Measurements from ENCODE around the gene NEXN.
"Not testable (repeated sequence)": the region's sequence is repeated elsewhere in the genome, so short reads cannot be mapped to it uniquely, and the experiment has no call there.

Gene NEXN

GRCh38 chr1:77958391-77958790 is 70.0 kb downstream of the NEXN start:
- DNase-seq (ENCODE audit: low read depth in 1 of 2, low spot score in 1 of 2), result no peak

GRCh38 chr1:77958850-77959249 is 70.4 kb downstream of the NEXN start:
- DNase-seq (ENCODE audit: low read depth in 1 of 2, low spot score in 1 of 2), result no peak

- DNase-seq (ENCODE audit: low read depth in 1 of 2, low spot score in 1 of 2), result no peak
Observed at GRCh38 chr1:77961392-77961791, 73.0 kb downstream of the NEXN start.

- DNase-seq (ENCODE audit: low read depth in 1 of 2, low spot score in 1 of 2), result no peak
Observed at GRCh38 chr1:77966291-77966690, 77.9 kb downstream of the NEXN start.

DNA sequence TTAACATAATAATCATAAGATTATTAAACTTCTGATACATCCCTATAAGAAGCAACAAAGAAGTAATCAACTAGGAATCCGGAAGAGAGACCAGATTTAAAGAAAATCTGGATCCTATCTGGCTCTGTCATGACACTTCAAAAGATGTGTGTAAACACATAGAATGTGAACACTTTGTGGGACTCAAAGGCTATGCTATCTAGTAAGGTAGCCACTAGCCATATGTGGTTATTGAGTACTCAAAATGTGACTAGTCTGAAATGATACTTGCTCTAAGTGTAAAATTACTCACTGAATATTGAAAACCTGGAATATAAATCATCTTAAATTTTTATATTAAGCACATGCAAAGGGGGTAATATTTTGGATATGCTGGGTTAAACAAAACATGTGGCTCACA is 81.8 kb downstream of the NEXN start:
- DNase-seq (ENCODE audit: low read depth in 1 of 2, low spot score in 1 of 2), result no peak

- no peak for DNase-seq (ENCODE audit: low read depth in 1 of 2, low spot score in 1 of 2)
Observed at GRCh38 chr1:77972080-77972479, 83.7 kb downstream of the NEXN start.

DNA sequence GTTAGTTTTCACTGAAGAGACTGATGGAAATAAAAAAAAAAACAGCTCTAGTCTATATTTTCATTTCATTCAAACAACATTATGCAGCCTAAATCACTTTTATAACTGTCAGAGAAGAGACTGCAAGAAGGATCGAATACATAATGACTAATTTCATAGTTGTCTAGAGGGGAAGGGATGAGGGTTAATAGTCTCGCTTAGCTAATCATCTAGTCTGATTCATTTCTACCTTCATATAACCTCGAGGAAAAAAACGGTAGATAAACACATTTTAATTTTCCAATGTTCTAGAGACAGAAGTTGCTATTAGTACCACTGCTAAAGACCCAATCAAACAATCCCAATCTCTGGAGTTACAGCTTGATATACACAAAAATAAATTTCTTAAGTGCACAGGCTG is 87.0 kb downstream of the NEXN start:
- no peak for DNase-seq (ENCODE audit: low read depth in 1 of 2, low spot score in 1 of 2)

DNA sequence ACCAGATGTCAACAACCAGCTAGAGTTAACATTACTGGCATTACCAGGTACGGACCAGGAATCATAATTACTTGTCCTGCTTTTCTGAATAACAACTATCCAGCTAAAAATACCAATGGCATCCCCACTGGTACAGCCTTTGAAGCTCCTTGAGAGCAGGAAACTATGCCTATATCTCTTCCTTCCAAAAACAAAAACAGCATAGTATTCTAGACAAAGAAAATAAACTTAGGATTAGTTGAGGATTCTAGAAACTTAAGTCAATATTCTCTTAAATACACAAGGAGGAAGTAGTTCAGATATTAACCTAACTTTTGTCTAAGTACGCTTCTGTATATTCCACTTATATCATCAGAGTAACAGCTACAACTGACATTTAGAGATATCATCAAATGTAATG is 87.5 kb downstream of the NEXN start:
- DNase-seq (ENCODE audit: low read depth in 1 of 2, low spot score in 1 of 2), result no peak

GRCh38 chr1:77976433-77977076 is 88.1 kb downstream of the NEXN start:
- DNase-seq (ENCODE audit: low read depth in 1 of 2, low spot score in 1 of 2), result no peak

- DNase-seq (ENCODE audit: low read depth in 1 of 2, low spot score in 1 of 2), result no peak
Observed at GRCh38 chr1:77977989-77978292, 89.5 kb downstream of the NEXN start.

DNA sequence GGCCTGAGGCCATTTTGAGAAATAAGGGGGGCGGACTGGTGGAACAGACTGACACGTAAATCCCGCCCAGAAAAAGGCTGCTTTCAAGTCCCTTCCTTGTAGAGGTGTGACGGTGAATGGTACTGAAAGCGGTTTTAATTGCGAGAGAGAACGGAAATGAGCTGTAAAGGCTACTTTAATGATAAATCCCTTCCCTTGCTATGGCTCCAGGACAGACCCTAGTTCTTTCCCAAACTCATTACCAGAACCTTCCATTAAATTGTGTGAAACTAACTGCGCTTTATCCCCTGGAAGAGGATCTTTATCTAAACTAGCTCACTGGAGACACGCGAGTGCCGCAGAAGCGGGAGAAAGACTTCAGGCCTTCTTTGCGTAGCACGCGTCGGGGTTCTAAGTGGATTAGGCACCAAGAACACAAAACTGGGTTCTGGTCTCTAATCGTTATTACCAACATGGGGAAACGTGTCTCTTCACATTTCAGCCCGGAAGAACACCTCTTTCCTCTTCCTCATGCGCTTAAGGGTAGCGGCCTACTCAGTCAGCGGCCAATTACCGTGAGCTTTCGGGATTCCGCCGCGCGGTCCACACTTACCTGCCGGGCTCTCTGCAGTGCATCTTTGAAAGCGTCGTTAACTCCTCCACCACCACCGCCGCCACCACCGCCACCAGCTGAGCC is 90.0 kb downstream of the NEXN start:
- peak; percentile 21 to 86 for DNase-seq (ENCODE audit: low read depth in 1 of 2, low spot score in 1 of 2)

DNA sequence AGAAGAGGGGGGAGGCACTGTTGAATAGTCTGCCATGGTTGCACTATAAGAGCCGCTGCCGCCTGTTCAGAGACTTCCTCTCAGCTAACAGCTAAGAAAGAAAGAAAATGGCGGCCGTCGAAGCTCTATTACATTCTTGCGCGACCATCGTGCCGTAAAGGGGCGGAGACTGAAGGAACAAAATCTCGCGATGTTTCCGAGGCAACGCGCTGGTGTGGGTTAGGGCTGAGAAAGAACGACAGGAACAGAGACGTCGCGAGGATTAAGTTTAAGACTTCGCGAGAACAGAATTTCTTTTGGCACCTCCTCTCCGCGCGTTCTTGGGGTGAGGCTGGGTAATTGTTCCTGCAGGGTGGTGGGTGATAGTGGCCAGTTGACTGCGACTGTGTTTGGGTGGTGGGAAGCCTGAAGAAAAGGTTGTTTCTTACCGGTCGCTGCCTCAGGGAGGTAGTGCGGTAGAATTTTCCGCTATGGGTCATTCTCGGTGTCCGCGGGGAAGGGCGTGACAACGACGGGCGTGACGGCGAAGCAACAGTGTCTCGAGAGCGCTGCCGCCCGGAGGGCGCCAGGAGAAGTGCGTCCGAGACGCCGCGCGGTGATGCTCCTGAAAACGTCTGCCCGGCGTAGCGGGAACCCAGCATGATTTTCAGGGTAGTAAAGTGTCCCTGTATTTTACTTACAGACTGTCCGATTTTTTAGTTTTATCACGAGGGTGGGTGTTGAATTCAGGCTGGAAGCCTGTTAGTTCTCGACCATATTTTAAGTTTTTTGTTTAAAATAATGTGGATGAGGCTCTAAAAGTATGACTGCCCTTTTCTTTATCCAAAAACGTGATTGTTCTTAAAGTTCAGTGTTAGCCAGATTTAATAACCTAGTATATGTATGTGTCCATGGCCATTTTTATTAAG is 90.8 kb downstream of the NEXN start, which contains the start of gene FUBP1:
Gene FUBP1 (minus strand): TSS at position 104 of the 908 bp plus-strand sequence. CDS start 68 bp downstream, at position 36.
- peak; percentile 82 to 98 for DNase-seq (ENCODE audit: low read depth in 1 of 2, low spot score in 1 of 2)

GRCh38 chr1:77983352-77983996 is 95.0 kb downstream of the NEXN start:
- not testable (repeated sequence) for DNase-seq (ENCODE audit: low read depth in 1 of 2, low spot score in 1 of 2)

GRCh38 chr1:77983997-77984355 is 95.6 kb downstream of the NEXN start:
- no peak for DNase-seq (ENCODE audit: low read depth in 1 of 2, low spot score in 1 of 2)

DNA sequence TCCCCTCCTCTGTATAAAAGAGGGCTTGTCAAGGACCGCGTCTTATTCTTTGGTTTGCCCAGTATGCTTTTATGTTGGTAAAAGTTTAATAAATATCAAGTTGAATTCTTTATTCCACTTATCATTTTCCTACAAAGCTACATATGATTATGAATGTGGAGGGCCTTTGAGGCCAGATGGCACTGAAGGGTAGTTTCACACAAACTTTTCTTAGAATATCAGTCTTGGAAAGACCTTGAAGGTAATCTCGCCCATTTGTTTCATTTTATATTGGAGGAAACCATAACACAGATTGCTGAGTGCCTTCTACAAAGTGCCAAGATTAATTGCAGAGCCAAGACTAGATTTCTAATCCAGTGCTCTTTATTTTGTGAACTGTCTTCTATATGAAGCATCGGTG is 96.2 kb downstream of the NEXN start:
- no peak for DNase-seq (ENCODE audit: low read depth in 1 of 2, low spot score in 1 of 2)

- DNase-seq (ENCODE audit: low read depth in 1 of 2, low spot score in 1 of 2), result no peak
Observed at GRCh38 chr1:77986810-77987209, 98.4 kb downstream of the NEXN start.

GRCh38 chr1:77987919-77988318 is 99.5 kb downstream of the NEXN start:
- no peak for DNase-seq (ENCODE audit: low read depth in 1 of 2, low spot score in 1 of 2)

DNA sequence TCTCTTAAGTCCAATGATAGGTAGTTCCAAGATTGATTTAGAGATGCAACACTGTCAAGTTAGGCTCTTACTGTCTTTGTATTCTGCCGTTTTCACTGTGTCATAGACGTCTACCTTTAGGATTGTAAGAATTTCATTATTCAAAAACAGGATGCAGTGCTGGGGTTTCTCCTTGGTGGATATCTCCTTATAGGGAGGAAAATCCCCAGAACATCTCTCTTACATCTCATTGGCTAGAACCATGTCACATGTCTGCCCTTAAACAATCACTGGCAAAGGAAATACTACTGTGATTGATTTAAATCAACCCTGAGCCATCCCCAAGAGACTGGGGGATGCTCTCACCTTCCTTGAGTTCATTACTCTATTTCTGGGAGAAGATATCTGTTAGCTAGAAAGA is 101.3 kb downstream of the NEXN start:
- no peak for DNase-seq (ENCODE audit: low read depth in 1 of 2, low spot score in 1 of 2)

GRCh38 chr1:77990629-77991204 is 102.3 kb downstream of the NEXN start:
- no peak for DNase-seq (ENCODE audit: low read depth in 1 of 2, low spot score in 1 of 2)

DNA sequence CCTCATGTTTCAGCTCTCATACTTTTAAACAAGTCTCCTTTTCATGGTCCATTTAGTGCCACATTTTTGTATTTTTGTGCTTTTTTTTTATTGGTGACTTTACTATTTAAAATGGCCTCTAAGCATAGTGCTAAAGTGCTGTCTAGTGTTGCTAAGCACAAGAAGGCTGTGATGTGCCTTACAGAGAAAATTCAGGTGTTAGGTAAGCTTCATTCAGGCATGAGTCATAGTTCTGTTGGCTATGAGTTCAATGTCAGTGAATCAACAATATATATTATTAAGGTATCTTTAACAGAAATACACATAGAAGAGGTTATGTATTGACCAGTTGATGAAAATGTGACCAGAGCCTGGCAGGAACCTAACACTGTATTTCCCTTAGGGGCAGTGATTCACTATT is 103.2 kb downstream of the NEXN start:
- no peak for DNase-seq (ENCODE audit: low read depth in 1 of 2, low spot score in 1 of 2)

All from activated CD4-positive, alpha-beta T cell treated with anti-CD3 and anti-CD28 coated beads, Interleukin-2, amount 50 U/mL, for 24 hours (primary cell).